Peyer's patch (tissue), 4 donors: ENCODE data around the gene ATP13A2. TPM values are rescaled to one million over a fixed set of nuclear protein-coding genes. Genes with fewer than 3 reads are reported as not detected.

Source experiments
- DNase-seq, 3 donors: peaks; one replicate each; pipeline ENCODE4 v3.0.0-alpha.2; 2017 to 2019
- H3K27ac ChIP-seq, 4 donors: fragments of 200-600 bp; sonication (generic); one replicate each; pipeline ENCODE4 v1.5.1; 2016 to 2019
- H3K27me3 ChIP-seq, 2 donors: fragments of 200-600 bp; sonication (generic); one replicate each; pipeline ENCODE4 v1.5.1; 2019
- H3K36me3 ChIP-seq, 3 donors: fragments of 200-600 bp; sonication (generic); one replicate each; pipeline ENCODE4 v1.5.1; 2016 to 2019
- H3K4me1 ChIP-seq, 4 donors: fragments of 200-600 bp; sonication (generic); one replicate each; pipeline ENCODE4 v1.5.1; 2016 to 2019
- H3K4me3 ChIP-seq, 4 donors: fragments of 200-600 bp; sonication (generic); 1 replicate in 3 of 4; 2 replicates in 1 of 4; pipeline ENCODE4 v1.5.1; 2016 to 2019; ENCODE audit warnings: mild to moderate bottlenecking in 1 of 4
- H3K9me3 ChIP-seq, 4 donors: fragments of 200-600 bp; sonication (generic); one replicate each; pipeline ENCODE4 v1.5.1; 2016 to 2019; ENCODE audit warnings: mild to moderate bottlenecking in 1 of 4
- CTCF ChIP-seq, 6 experiments: fragments of 450-650 bp in 4 of 6; fragments of 200-600 bp in 2 of 6; sonication (generic) in 1 of 6; IDR thresholded peaks; one replicate each; pipeline ENCODE4 v1.5.1; 2017 to 2019; ENCODE audit warnings: antibody characterized with exemption in 6 of 6, mild to moderate bottlenecking in 3 of 6, moderate library complexity in 1 of 6
- POLR2A ChIP-seq, 2 donors: fragments of 450-650 bp; IDR thresholded peaks; one replicate each; pipeline ENCODE4 v1.5.1; 2017; ENCODE audit warnings: antibody characterized with exemption in 2 of 2, mild to moderate bottlenecking in 2 of 2, moderate library complexity in 2 of 2
- total RNA-seq, 4 donors: library from RNA; depleted of rRNA; stranded (reverse); fragments of >200 nt; gene quantifications; one replicate each; pipeline ENCODE4 v1.1.0, GENCODE V29; 2016

The ATP13A2 gene
- total RNA-seq, 4 donors from 2014 or later: 20.6 to 58.0 (median 44.5) TPM

DNA sequence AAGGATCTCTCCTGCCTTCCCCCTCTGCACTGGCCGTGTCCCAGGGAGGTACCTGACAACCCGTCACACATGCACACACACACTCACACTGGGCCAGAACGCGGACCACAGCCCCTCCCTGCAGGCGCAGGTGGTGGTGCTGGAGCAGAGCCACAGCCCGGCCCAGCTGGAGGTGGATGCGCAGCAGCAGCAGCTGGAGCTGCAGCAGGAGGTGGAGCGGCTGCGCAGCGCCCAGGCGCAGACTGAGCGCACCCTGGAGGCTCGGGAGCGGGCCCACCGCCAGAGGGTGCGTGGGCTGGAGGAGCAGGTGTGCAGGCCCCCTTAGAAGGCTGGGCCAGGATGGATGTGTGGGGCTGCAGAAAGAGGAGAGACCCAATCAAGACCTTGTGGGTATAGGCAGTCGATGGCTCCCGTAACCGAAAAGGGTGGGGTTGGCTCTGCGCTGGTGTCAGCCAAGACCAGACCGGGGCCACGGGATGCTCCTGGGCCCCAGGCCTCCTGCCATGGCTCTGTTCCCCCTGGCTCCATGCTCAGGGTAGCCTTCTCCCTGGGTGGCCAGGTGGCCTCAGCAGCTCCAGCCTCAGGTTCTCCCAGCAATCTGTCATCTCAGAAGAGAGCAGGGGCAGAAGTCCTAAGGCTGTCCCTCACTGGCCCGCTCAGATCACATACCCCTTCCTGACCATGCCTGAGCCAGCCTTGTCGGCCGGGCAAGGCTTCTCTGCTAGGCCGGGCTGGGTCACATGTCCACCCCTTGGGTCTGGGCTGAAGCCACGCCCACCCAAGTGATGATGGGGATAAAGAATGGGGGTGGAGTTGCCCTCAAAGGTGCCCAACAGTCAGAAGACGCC is 40.2 kb downstream of the ATP13A2 start:
- Histone ChIP-seq H3K9me3 (no peaks in the 10 kb centered on the region), H3K4me3 (no peak overlapping the region), H3K4me1 (peaks cover 0 to 5% (median 0%) of the 10 kb centered on the region in 4 donors), H3K36me3 (no peaks in the 10 kb centered on the region), H3K27me3 (no peaks in the 10 kb centered on the region), H3K27ac (no peak overlapping the region)
- no peak for DNase-seq
- TF ChIP-seq POLR2A (IDR thresholded peaks at IDR 0.05): no peak
- peak in 1 of 6 experiments; percentile 6 for TF ChIP-seq CTCF (IDR thresholded peaks at IDR 0.05)

GRCh38 chr1:16970132-16970910 is 41.4 kb downstream of the ATP13A2 start:
- Histone ChIP-seq H3K36me3 (no peaks in the 10 kb centered on the region), H3K9me3 (no peaks in the 10 kb centered on the region), H3K4me1 (peaks cover 0 to 5% (median 0%) of the 10 kb centered on the region in 4 donors), H3K27me3 (no peaks in the 10 kb centered on the region), H3K27ac (no peak overlapping the region), H3K4me3 (no peak overlapping the region)
- no peak for DNase-seq
- TF ChIP-seq POLR2A (IDR thresholded peaks at IDR 0.05) (no peak), CTCF (IDR thresholded peaks at IDR 0.05) (no peak)

DNA sequence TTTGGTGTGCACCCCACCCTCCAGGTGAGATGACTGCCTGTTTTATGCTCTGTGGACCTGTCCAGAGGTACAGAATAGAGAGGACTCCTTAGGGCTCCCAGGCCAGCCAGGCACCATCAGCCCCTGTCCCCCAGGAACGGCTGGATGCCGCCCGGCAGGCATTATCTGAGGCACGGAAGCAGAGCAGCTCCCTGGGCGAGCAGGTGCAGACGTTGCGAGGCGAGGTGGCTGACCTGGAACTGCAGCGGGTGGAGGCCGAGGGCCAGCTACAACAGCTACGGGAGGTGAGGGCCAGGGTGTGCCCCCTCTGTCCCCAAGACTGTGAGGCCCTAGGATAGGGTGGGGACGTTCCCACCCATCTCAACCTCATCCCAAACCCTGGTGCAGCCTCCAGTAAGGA is 42.1 kb downstream of the ATP13A2 start:
- no peak for DNase-seq
- no peak overlapping the region for H3K4me3 ChIP-seq
- no peak overlapping the region for H3K27ac ChIP-seq
- H3K27me3 ChIP-seq: no peaks in the 10 kb centered on the region
- peaks cover 0 to 5% (median 0%) of the 10 kb centered on the region in 4 donors for H3K4me1 ChIP-seq
- no peaks in the 10 kb centered on the region for H3K36me3 ChIP-seq
- TF ChIP-seq CTCF (IDR thresholded peaks at IDR 0.05) (no peak), POLR2A (IDR thresholded peaks at IDR 0.05) (no peak)
- H3K9me3 ChIP-seq: no peaks in the 10 kb centered on the region

DNA sequence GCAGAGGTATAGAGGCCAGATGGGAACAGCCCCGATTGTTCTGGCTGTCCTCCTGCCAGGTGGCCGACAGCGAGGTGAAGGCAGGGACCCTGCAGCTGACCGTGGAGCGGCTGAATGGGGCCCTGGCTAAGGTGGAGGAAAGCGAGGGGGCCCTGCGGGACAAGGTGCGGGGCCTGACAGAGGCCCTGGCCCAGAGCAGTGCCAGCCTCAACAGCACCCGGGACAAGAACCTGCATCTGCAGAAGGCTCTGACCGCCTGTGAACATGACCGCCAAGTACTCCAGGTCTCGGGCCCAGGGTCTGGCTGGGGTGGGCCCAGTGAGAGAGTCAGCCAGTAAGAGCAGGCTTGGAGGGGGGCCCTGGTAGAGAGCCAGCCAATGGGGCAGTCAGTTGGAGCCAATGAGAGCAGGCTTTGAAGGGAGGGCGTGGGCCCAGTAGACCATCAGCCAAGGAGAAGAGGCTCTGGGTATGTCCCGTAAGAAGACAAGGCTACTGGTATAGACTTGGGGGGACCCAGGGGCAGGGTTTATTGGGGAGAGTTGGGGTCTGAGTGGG is 42.6 kb downstream of the ATP13A2 start:
- Histone ChIP-seq H3K4me3 (no peak overlapping the region), H3K36me3 (no peaks in the 10 kb centered on the region), H3K9me3 (no peaks in the 10 kb centered on the region), H3K27me3 (no peaks in the 10 kb centered on the region), H3K27ac (no peak overlapping the region), H3K4me1 (peaks cover 0 to 5% (median 0%) of the 10 kb centered on the region in 4 donors)
- no peak for DNase-seq
- TF ChIP-seq POLR2A (IDR thresholded peaks at IDR 0.05) (no peak), CTCF (IDR thresholded peaks at IDR 0.05) (no peak)

- H3K27ac ChIP-seq: no peak overlapping the region
- no peaks in the 10 kb centered on the region for H3K27me3 ChIP-seq
- H3K9me3 ChIP-seq: no peaks in the 10 kb centered on the region
- peaks cover 0 to 5% (median 0%) of the 10 kb centered on the region in 4 donors for H3K4me1 ChIP-seq
- no peaks in the 10 kb centered on the region for H3K36me3 ChIP-seq
- no peak for DNase-seq
- H3K4me3 ChIP-seq: no peak overlapping the region
- no peak for TF ChIP-seq CTCF (IDR thresholded peaks at IDR 0.05)
- TF ChIP-seq POLR2A (IDR thresholded peaks at IDR 0.05): no peak
These were observed 43.4 kb downstream of the ATP13A2 start for GRCh38 chr1:16968372-16968771.
